Measurements from ENCODE around the gene WIPF1. TPM values are rescaled to one million over a fixed set of nuclear protein-coding genes. Genes with fewer than 3 reads are reported as not detected.

Gene WIPF1
- total RNA-seq, 1 experiment from 2014 or later = 6.0 TPM

GRCh38 chr2:174599310-174599921, 1.8 kb upstream of the WIPF1 start:
- no TSS peak for BruUV-seq (replicated peaks)
- no peak for DNase-seq (ENCODE audit: unreplicated experiment)
- CTCF ChIA-PET = interaction anchor here (0.7 to 1.3 kb wide), 4 partner anchors 14 to 1658 kb away, joined by 3 to 5 read pairs (median 3); partner anchors contain the start of gene GPR155

GRCh38 chr2:174597009-174597344, 627 bp downstream of the WIPF1 start:
- DNase-seq (ENCODE audit: unreplicated experiment) = no peak
- Mint-ChIP-seq H3K27me3 (ENCODE audit: insufficient read depth, unreplicated experiment) (no peaks in the 10 kb centered on the region), H3K27ac (ENCODE audit: low read depth, unreplicated experiment) (peak overlapping the region; percentile 46), H3K4me1 (ENCODE audit: insufficient read depth, unreplicated experiment) (peaks cover 26% of the 10 kb centered on the region), H3K4me3 (ENCODE audit: unreplicated experiment) (no peak overlapping the region), H3K9me3 (ENCODE audit: unreplicated experiment) (peaks cover 13% of the 10 kb centered on the region), H3K36me3 (ENCODE audit: insufficient read depth, unreplicated experiment) (no peaks in the 10 kb centered on the region)
- CTCF ChIA-PET = interaction anchor here (0.8 to 1.4 kb wide), 4 partner anchors 16 to 111 kb away, joined by 3 to 7 read pairs (median 4); partner anchors contain the start of gene GPR155
- POLR2A ChIA-PET = interaction anchor here (0.7 to 2.2 kb wide), 4 partner anchors 15 to 54 kb away, joined by 3 to 10 read pairs (median 4); no protein-coding TSS in a partner anchor
- intact Hi-C loops (cut with micrococcal nuclease) = no loop called here
- BruUV-seq (replicated peaks) = no TSS peak
- TF ChIP-seq CTCF (IDR thresholded peaks at IDR 0.05; ENCODE audit: unreplicated experiment) = no peak

More at GRCh38 chr2:174599310-174599921, 1.8 kb upstream of the WIPF1 start:
- Mint-ChIP-seq H3K36me3 (ENCODE audit: insufficient read depth, unreplicated experiment) (peaks cover under 1% of the 10 kb centered on the region), H3K4me1 (ENCODE audit: insufficient read depth, unreplicated experiment) (peaks cover 20% of the 10 kb centered on the region), H3K27me3 (ENCODE audit: insufficient read depth, unreplicated experiment) (no peaks in the 10 kb centered on the region), H3K4me3 (ENCODE audit: unreplicated experiment) (no peak overlapping the region), H3K9me3 (ENCODE audit: unreplicated experiment) (peaks cover 13% of the 10 kb centered on the region), H3K27ac (ENCODE audit: low read depth, unreplicated experiment) (no peak overlapping the region)
- TF ChIP-seq CTCF (IDR thresholded peaks at IDR 0.05; ENCODE audit: unreplicated experiment) = no peak
- intact Hi-C loops (cut with micrococcal nuclease) = no loop called here
- POLR2A ChIA-PET = no interaction called here

GRCh38 chr2:174595891-174596397, 1.7 kb downstream of the WIPF1 start:
- Mint-ChIP-seq H3K4me1 (ENCODE audit: insufficient read depth, unreplicated experiment) (peaks cover 26% of the 10 kb centered on the region), H3K27me3 (ENCODE audit: insufficient read depth, unreplicated experiment) (no peaks in the 10 kb centered on the region), H3K9me3 (ENCODE audit: unreplicated experiment) (peaks cover 13% of the 10 kb centered on the region), H3K27ac (ENCODE audit: low read depth, unreplicated experiment) (peak overlapping the region; percentile 16), H3K4me3 (ENCODE audit: unreplicated experiment) (no peak overlapping the region), H3K36me3 (ENCODE audit: insufficient read depth, unreplicated experiment) (no peaks in the 10 kb centered on the region)
- POLR2A ChIA-PET = interaction anchor here (0.7 kb wide), 1 partner anchor 53 kb away, joined by 3 read pairs; no protein-coding TSS in a partner anchor
- intact Hi-C loops (cut with micrococcal nuclease) = no loop called here
- BruUV-seq (replicated peaks) = no TSS peak
- DNase-seq (ENCODE audit: unreplicated experiment) = no peak
- CTCF ChIA-PET = interaction anchor here (0.8 to 1.4 kb wide), 3 partner anchors 10 to 94 kb away, joined by 4 to 7 read pairs (median 4); no protein-coding TSS in a partner anchor
- TF ChIP-seq CTCF (IDR thresholded peaks at IDR 0.05; ENCODE audit: unreplicated experiment) = no peak

GRCh38 chr2:174595116-174595809, 2.3 kb downstream of the WIPF1 start:
- peaks cover 8% of the 10 kb centered on the region for H3K9me3 Mint-ChIP-seq (ENCODE audit: unreplicated experiment)
- CTCF ChIA-PET = interaction anchor here (0.7 to 1.1 kb wide), 5 partner anchors 10 to 131 kb away, joined by 3 to 5 read pairs (median 3); no protein-coding TSS in a partner anchor
- no peaks in the 10 kb centered on the region for H3K36me3 Mint-ChIP-seq (ENCODE audit: insufficient read depth, unreplicated experiment)
- no TSS peak for BruUV-seq (replicated peaks)
- DNase-seq (ENCODE audit: unreplicated experiment) = no peak
- no peak overlapping the region for H3K4me3 Mint-ChIP-seq (ENCODE audit: unreplicated experiment)
- H3K27me3 Mint-ChIP-seq (ENCODE audit: insufficient read depth, unreplicated experiment) = no peaks in the 10 kb centered on the region
- intact Hi-C loops (cut with micrococcal nuclease) = no loop called here
- TF ChIP-seq CTCF (IDR thresholded peaks at IDR 0.05; ENCODE audit: unreplicated experiment) = no peak
- POLR2A ChIA-PET = interaction anchor here (0.9 kb wide), 1 partner anchor 15 kb away, joined by 3 read pairs; no protein-coding TSS in a partner anchor
- H3K27ac Mint-ChIP-seq (ENCODE audit: low read depth, unreplicated experiment) = peak overlapping the region; percentile 16
- H3K4me1 Mint-ChIP-seq (ENCODE audit: insufficient read depth, unreplicated experiment) = peaks cover 26% of the 10 kb centered on the region
